Sigmoid colon (tissue), 3 donors: ENCODE results near the gene PTPRD.

ENCODE experiments used
- POLR2A ChIP-seq, 2 donors: fragments of 450-650 bp; IDR thresholded peaks; one replicate each; pipeline ENCODE4 v1.6.1; 2016; ENCODE audit warnings: antibody characterized with exemption in 2 of 2, mild to moderate bottlenecking in 2 of 2, moderate library complexity in 2 of 2
- TF ChIP-seq, protein P1 (sequence below), 4 experiments: fragments of 450-650 bp in 3 of 4; fragments of 200-600 bp in 1 of 4; IDR thresholded peaks; one replicate each; pipeline ENCODE4 v1.5.1; 2016 to 2019; ENCODE audit warnings: antibody characterized with exemption in 4 of 4, mild to moderate bottlenecking in 3 of 4, moderate library complexity in 2 of 4

DNA sequence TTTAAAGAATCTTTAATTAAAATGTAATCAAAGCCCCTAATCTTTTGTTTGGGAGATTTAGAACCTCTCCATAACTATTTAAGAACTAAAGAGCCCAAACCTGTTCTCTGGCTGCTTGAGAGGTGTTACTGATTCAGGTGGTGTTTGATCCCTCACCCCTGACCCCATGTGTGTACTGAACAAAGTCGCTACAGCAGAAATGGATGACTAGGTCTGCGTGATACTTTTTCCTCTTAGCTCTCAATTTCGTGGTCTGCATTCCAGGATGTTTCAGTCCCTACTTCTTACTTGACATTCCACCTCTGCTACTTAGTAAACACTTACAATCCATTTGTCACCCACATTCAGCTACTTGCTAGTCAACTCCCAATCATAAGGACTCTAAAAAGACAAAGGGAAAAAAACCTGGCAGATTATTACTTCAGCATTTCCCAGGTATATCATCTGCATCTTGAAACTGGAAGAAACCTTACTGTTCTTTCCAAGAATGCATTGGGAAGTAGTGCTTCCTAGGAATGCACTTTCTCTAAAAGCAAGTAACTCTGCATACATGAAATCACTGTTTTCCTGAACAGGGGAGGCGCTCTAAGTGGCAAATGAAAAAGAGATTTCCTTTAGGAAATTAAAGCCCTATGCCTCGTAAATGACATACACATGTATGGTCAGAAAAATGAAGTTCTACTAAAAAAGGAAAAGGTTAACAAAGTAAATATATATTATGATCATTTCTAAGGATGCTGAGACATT lies 1091.6 kb downstream of the PTPRD start:
- TF ChIP-seq, protein P1, sequence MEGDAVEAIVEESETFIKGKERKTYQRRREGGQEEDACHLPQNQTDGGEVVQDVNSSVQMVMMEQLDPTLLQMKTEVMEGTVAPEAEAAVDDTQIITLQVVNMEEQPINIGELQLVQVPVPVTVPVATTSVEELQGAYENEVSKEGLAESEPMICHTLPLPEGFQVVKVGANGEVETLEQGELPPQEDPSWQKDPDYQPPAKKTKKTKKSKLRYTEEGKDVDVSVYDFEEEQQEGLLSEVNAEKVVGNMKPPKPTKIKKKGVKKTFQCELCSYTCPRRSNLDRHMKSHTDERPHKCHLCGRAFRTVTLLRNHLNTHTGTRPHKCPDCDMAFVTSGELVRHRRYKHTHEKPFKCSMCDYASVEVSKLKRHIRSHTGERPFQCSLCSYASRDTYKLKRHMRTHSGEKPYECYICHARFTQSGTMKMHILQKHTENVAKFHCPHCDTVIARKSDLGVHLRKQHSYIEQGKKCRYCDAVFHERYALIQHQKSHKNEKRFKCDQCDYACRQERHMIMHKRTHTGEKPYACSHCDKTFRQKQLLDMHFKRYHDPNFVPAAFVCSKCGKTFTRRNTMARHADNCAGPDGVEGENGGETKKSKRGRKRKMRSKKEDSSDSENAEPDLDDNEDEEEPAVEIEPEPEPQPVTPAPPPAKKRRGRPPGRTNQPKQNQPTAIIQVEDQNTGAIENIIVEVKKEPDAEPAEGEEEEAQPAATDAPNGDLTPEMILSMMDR (IDR thresholded peaks at IDR 0.05), result no peak
- no peak for TF ChIP-seq POLR2A (IDR thresholded peaks at IDR 0.05)
